ENCODE data around the gene MRPL49.

The MRPL49 gene

DNA sequence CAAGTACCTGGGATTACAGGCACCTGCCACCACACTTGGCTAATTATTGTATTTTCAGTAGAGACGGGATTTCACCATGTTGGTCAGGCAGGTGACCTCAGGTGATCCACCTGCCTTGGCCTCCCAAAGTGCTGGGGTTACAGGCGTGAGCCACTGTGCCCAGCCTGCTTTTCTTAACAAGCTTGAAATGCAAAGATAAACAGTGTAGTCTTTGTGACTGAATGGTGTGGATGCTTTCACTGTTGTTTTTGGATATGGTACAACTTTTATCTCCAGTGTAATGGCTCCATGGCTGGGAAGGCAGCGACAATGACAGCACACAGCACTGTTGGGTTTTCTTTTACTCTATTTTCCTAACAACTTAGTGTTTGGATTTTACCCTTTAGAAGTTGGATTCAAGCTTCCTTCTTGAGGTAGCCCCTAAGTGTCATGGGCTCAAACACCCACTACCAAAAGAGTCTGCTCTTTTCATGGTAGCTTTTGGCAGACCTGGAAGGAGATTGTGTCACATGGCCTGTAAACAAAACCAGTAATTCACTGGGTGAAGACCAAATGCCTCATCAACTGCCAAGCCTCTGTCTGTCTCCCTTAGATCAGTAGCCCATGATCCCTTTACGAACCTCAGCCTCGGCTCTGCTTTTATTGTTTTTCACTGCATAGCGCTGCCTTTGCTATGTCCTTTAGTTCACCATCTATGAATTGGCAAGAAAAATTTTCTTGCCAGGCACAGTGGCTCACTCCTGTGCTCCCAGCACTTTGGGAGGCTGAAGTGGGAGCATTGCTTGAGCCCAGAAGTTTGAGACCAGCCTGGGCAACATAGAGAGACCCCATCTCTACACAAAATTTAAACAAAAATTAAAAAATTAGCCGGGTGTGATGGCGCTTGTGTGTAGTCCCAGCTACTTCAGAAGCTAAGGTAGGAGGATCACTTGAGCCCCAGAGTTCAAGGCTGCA lies 19.7 kb upstream of the MRPL49 start:
- DNase-seq (ENCODE audit: low read depth) = no peak

DNA sequence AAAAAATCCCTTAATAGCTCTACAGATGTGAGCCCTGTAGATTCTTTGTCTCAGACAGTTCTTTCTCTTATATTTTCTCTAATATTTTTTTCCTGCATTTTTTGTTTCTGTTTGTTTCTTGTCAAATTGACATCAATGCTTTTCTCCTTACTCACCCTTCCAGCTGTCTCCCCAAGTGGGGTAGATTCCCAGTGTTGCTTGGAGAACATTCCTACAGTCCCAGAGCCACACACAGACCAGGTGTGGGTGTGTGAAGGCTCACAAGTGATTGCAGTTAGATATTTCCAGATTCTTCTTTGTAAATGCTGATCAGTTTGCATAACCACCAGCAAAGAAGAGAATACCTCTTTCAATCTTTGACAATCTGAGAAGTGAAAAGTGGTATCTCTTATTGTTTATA lies 18.6 kb upstream of the MRPL49 start:
- DNase-seq (ENCODE audit: low read depth) = no peak

DNA sequence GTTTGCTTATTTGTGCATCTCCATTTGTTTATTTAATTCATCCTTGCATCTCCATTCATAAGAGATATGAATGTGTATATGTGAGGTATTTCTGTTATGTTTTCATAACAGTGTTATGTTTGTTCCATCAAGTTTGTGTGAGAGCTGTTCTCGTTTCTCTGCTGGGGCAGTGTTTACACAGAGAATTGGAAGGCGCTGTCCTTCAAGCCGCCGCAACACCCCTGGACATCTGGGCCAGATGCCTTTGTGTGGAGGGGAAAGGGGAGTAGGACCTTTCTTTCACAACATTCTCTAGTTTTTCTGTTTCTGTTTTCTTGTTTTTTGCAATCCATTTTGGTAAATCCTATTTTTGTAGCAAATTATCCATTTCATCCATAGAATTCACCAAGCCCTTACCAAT lies 17.5 kb upstream of the MRPL49 start:
- no peak for DNase-seq (ENCODE audit: low read depth)

DNA sequence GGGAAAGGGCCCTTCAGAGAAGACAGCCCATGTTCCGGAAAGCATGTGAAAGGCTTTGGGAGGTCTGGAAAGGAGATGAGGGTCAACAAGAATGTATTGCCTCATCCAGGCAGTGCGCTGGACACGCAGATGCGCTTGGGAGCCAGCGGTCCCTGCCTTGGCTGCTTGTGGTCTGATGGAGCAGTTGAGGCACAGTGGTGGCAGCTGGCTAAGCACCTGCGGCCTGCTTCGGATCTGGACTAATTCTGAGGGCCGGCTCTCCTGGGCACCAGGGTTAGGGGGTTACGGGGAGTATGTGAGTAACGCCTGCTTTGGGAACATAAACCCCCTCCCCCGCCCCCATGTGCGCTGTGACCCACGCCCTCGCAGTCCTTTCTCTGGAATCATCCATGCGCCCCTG lies 15.0 kb upstream of the MRPL49 start:
- DNase-seq (ENCODE audit: low read depth) = no peak

DNA sequence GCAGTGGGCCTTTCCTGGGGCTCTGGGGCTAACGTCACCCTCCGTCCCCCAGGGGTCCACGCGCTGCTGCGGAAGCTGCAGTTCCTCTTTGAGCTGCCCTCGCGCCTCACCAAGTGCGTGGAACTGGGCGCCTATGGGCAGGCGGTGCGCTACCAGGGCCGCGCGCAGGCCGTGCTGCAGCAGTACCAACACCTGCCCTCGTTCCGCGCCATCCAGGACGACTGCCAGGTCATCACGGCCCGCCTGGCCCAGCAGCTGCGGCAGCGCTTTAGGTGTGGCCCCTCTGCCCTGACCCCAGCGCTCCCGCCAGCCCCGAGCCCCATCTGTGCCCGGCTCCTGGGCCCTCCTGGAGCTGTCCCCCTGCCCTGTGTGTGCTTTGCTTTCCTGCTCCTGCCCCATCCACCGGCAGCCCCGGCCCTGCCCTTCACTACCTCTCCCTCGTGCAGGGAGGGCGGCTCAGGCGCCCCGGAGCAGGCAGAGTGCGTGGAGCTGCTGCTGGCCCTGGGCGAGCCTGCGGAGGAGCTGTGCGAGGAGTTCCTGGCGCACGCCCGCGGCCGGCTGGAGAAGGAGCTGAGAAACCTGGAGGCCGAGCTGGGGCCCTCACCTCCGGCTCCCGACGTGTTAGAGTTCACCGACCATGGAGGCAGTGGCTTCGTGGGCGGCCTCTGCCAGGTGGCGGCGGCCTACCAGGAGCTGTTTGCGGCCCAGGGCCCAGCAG lies 14.2 kb upstream of the MRPL49 start:
- no peak for DNase-seq (ENCODE audit: low read depth)

DNA sequence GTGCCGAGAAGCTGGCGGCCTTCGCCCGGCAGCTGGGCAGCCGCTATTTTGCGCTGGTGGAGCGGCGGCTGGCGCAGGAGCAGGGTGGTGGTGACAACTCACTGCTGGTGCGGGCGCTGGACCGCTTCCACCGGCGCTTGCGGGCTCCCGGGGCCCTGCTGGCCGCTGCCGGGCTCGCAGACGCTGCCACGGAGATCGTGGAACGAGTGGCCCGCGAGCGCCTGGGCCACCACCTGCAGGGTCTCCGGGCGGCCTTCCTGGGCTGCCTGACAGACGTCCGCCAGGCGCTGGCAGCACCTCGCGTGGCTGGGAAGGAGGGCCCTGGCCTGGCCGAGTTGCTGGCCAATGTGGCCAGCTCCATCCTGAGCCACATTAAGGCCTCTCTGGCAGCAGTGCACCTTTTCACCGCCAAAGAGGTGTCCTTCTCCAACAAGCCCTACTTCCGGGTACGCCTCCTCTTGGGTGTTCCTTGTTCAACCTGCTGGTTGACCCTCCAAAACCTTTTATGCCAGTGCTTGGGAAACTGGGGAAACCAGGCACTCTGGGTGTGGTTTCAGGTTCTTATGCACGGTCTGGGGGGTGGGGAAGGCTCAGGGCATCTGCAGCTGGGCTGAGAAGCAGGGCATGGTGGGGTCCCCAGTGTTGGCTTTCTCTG lies 13.5 kb upstream of the MRPL49 start:
- no peak for DNase-seq (ENCODE audit: low read depth)

DNA sequence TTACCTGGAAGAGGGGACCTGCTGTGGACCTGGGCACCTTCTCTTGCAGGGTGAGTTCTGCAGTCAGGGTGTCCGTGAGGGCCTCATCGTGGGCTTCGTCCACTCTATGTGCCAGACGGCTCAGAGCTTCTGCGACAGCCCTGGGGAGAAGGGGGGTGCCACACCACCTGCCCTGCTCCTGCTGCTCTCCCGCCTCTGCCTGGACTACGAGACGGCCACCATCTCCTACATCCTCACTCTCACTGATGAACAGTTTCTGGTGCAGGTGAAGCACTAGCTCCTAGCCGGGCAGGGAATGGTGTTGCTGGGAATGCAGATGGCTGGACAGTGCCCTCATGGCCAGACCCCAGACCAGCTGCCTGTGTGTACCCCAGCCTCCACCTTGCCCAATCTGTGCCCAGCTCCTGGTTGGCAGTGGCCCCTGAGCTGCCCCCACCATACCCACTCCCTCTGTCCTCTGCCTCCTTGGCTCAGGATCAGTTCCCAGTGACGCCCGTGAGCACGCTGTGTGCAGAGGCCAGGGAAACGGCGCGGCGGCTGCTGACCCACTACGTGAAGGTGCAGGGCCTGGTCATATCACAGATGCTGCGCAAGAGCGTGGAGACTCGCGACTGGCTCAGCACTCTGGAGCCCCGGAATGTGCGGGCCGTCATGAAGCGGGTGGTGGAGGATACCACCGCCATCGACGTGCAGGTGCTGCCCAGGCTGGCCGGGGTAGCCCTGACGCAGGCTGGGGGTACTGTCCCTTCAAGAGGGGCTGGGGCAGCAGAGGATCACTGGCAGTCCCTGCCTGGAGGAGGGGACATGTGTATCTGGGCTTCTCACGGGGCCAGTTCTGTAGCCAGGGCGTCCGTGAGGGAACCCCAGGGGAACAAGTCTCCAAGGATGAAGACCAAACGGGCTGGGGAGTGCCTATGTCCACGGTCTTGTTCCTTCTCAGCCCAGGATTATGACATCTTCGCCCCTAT lies 12.6 kb upstream of the MRPL49 start:
- DNase-seq (ENCODE audit: low read depth) = no peak

DNA sequence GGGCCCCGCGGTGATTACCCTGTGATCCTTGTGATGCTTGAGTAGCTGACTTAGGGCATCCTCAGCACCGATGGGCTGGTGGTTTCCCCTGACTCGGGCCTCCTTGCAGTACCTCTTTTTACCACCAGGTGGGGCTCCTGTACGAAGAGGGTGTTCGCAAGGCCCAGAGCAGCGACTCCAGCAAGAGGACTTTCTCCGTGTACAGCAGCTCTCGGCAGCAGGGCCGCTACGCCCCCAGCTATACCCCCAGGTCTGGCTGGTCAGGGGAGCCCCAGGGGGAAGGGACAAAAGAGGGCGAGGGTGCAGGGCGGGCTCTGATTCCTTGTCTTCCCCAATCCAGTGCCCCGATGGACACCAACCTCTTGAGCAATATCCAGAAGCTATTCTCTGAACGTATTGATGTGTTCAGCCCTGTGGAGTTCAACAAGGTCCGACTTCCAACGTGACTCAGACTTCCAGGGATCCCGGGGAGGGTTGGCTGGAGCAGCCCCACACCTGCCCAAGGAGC lies 11.7 kb upstream of the MRPL49 start:
- DNase-seq (ENCODE audit: low read depth) = peak; percentile 93

DNA sequence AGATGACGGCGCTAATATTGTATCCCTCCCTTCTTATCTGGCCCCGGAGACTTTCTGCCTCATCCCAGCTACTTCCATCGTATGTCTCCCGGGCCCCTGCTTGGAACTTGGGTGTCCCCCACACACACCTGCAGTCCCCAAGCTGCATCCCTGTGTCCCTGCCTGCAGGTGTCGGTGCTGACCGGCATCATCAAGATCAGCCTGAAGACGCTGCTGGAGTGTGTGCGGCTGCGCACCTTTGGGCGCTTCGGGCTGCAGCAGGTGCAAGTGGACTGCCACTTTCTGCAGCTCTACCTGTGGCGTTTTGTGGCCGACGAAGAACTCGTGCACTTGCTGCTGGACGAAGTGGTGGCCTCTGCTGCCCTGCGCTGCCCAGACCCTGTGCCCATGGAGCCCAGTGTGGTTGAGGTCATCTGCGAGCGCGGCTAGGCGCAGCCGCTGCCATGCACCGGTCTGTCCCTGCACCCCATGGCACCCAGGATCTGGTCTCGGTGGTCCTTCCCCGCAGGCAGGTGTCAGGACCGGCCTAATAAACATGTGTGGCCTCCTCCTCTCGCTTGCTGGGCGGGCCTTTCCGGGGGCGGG lies 10.9 kb upstream of the MRPL49 start:
- no peak for DNase-seq (ENCODE audit: low read depth)

DNA sequence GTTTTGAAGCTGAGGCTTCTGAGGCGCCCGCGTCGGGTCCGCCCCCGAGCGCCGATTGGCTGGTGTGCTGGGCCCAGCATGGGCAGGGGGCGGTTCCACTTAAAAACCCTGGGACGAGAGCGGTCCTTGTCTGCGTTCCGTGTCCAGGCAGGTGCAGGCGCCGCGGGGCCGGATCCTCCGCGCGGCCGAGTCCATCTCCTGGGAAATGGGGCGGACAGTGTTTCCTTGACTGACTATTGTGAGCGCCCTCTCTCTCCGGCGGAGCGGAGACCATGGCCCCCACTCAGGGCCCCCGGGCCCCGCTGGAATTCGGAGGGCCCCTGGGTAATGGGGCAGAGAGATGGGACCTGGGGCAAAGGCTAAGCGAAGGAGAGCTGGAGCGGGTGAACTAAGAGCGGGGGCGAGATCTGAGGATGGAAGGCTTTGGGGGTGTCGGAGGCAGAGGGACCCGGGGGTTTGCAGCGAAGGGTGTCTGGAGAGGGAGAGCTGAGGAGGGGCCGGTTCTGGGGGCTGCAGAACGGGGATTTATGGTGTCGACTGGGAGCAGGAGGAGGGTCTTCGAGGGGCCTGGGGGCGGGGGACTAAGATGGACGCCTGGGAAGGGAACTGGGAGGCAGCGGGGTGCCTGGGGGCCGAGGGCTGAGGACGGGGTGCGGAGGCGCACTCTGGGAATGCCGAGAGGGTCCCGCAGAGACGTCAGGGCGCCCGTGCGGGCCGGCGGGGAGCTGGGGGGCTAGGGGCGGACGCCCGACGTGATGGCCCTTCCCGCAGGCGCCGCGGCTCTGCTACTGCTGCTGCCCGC lies 10.2 kb upstream of the MRPL49 start, which contains the start of gene TM7SF2:
TSS of gene TM7SF2 (plus strand) at position 129 of the 802 bp plus-strand sequence. CDS start at position 273, 144 bp downstream.
- DNase-seq (ENCODE audit: low read depth) = peak; percentile 89

DNA sequence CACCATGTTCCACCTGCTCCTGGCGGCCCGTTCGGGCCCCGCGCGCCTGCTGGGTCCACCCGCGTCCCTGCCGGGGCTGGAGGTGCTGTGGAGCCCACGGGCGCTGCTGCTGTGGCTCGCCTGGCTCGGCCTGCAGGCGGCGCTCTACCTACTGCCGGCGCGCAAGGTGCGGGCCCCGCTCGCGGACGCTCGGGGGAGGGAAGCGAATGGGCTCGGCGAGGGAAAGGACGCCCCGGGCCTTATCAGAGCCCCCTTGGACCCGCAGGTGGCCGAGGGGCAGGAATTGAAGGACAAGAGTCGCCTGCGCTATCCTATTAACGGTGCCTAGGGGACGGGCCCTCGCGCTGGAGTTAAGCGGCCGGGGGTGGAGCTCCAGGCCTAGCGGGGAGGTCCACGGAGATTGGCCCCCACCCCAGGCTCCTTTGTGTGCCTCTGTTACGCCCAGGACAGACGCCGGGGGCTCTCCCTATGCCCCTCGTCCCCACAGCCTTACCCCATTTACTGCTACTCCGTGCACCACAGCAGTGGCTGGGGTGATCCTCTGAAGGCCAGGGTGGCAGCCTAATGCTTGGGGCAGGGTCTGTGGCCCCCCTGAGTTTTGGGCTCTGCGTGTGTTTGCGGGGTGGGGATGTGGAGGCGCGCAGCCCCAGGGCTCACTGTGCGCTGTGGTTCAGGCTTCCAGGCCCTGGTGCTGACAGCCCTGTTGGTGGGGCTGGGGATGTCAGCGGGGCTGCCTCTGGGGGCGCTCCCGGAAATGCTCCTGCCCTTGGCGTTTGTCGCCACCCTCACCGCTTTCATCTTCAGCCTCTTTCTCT lies 9.4 kb upstream of the MRPL49 start:
- DNase-seq (ENCODE audit: low read depth) = peak; percentile 56

DNA sequence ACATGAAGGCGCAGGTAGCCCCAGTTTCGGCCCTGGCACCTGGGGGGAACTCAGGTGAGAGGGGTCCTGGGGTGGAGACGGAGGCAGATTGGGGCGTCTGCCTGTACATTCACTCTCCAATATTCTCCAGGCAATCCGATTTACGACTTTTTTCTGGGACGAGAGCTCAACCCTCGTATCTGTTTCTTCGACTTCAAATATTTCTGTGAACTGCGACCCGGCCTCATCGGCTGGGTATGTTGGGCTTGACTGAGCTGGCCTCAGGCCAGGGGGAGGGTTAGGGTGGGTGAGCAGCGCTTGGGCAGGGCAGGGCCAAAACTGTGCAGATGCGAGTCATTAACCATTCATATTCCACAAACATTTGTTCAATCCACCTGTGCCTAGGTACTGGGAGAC lies 8.8 kb upstream of the MRPL49 start:
- no peak for DNase-seq (ENCODE audit: low read depth)

DNA sequence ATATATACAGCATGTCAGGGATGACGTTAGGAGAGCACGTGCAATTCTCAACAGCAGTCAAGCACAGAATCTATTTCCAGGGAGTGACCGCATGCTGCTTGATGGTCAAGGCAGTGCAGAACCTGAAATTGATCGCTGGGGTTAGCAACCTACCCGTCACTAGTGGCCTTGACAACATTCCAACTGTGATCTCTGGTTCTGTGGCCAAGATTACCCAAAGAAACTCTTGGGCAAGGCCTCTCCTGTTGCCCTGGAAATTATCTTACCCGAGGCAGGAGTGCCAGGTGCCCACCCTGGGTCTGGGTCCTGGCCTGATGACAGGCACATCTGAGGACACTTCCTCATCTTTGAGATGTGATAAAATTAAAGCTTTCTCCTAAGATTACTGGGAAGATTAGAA lies 8.3 kb upstream of the MRPL49 start:
- no peak for DNase-seq (ENCODE audit: low read depth)

DNA sequence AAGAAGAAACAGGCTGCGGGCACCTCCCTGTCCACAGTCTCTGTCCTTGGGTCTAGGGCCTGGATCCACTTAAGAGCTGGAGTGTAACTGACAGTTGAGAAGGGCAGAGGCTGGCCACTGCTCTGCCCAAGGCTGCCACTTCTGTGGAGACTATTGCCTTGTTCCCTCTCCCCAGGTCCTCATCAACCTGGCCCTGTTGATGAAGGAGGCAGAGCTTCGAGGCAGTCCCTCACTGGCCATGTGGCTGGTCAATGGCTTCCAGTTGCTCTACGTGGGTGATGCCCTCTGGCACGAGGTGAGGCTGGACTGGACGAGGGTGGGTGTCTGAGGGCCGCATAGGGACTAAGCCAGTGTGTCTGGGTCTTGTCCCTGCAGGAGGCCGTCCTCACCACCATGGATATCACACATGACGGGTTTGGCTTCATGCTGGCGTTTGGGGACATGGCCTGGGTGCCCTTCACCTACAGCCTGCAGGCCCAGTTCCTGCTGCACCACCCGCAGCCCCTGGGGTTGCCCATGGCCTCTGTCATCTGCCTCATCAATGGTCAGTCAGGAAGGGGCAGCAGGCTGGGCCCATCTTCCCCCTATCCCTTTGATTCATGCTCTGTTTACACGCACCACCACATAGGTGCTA lies 7.5 kb upstream of the MRPL49 start:
- no peak for DNase-seq (ENCODE audit: low read depth)

DNA sequence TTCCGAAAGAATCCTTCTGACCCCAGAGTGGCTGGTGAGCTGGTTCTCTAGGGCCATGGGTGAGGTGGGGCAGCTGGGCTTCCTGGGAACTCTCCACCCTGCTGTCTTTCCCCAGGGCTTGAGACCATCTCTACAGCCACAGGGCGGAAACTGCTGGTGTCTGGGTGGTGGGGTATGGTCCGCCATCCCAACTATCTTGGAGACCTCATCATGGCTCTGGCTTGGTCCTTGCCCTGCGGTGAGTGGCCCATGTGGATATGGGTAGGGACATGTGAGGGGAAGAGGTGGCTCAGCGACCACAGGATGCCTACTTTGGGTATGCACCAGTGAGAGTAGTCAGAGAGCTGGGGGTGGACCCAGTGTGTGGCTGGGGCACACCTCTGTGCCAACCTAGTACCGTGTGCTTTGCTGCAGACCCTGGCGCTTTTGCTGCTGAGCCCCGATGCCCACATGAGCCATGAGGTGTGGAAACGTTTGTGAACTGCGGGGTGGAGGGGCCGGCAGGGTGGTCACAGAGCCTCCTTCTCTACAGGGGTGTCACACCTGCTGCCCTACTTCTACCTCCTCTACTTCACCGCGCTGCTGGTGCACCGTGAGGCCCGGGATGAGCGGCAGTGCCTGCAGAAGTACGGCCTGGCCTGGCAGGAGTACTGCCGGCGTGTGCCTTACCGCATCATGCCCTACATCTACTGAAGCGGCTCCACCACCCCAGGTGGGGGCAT lies 6.6 kb upstream of the MRPL49 start:
- DNase-seq (ENCODE audit: low read depth) = no peak

DNA sequence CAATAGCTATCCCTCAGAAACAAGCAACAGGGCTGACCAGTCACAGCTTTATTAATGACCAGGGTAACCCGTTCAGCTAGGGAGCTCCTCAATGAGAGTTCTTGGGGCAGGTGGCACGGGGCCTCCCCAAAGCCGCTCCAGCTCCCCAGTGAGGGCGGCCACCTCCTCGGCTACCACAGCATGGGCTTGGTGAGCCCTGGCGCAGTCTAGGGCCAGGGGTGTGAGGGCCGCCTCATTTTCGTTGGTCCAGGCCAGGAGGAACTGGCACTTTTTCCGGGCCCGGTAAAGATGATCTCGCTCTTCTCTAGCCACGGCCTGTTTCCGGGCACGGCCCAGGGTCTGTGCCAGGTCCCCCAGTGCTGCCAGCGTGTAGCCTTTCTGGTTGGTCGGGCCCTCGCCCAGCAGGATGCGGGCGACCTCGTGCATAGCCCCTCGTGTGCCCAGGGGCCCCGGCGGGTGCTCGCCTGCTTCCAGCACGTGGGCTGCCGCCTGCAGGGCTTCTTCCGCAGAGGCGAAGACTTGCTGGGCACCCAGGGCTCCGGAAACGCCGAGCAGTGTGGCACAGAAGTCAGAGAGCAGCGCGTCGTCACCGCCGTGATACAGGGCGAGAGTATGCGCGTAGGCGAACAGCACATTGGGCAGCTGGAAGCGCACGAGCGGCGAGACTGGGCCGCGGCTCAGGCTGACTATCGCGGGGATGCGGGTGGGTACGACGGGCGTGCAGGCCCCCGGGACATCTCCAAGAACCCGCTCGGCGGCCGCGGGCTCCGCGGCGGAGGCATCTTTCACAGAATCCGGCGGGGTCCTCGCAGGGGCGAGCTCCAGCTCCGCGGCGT lies 5.5 kb upstream of the MRPL49 start:
- no peak for DNase-seq (ENCODE audit: low read depth)

All from stimulated activated CD8-positive, alpha-beta memory T cell treated with anti-CD3 and anti-CD28 coated beads, Interleukin-12 subunit alpha, Interleukin-12 subunit beta, amount 100 ng/mL, for 1 hour (primary cell).